Hepatocyte (in vitro differentiated cells): ENCODE results near the gene DIP2C. TPM values are rescaled to one million over a fixed set of nuclear protein-coding genes. Genes with fewer than 3 reads are reported as not detected.

Source experiments
- DNase-seq: peaks from one replicate; pipeline ENCODE4 v3.0.0-alpha.2; 2016; ENCODE audit warnings: low spot score
- H2AFZ ChIP-seq: fragments of 200-600 bp; sonication (generic); 2 replicates; pipeline ENCODE4 v1.6.0; 2016; ENCODE audit warnings: antibody characterized with exemption, mild to moderate bottlenecking
- H3K27ac ChIP-seq: fragments of 200-600 bp; sonication (generic); 2 replicates; pipeline ENCODE4 v1.5.1; 2016; ENCODE audit warnings: mild to moderate bottlenecking
- H3K27me3 ChIP-seq: fragments of 200-600 bp; sonication (generic); 2 replicates; pipeline ENCODE4 v1.6.1; 2016
- H3K36me3 ChIP-seq: fragments of 200-600 bp; sonication (generic); replicated peaks from 2 replicates; pipeline ENCODE4 v1.5.1; 2016; ENCODE audit warnings: low read depth; ENCODE audit not compliant: insufficient read depth
- H3K4me1 ChIP-seq: fragments of 200-600 bp; sonication (generic); 2 replicates; pipeline ENCODE4 v1.5.1; 2016; ENCODE audit warnings: mild to moderate bottlenecking, moderate library complexity; ENCODE audit not compliant: insufficient read depth
- H3K4me2 ChIP-seq: fragments of 200-600 bp; sonication (generic); 2 replicates; pipeline ENCODE4 v1.6.0; 2016
- H3K4me3 ChIP-seq: fragments of 200-600 bp; sonication (generic); 2 replicates; pipeline ENCODE4 v1.5.1; 2016; ENCODE audit warnings: mild to moderate bottlenecking
- H3K79me2 ChIP-seq: fragments of 200-600 bp; sonication (generic); 2 replicates; pipeline ENCODE4 v1.6.0; 2017; ENCODE audit warnings: mild to moderate bottlenecking
- H3K9me2 ChIP-seq: fragments of 200-600 bp; sonication (generic); replicated peaks from 2 replicates; pipeline ENCODE4 v1.6.0; 2017; ENCODE audit warnings: mild to moderate bottlenecking; ENCODE audit not compliant: insufficient read depth
- H3K9me3 ChIP-seq: fragments of 200-600 bp; sonication (generic); 2 replicates; pipeline ENCODE4 v1.5.1; 2016; ENCODE audit warnings: low read depth, mild to moderate bottlenecking
- H4K20me1 ChIP-seq: fragments of 200-600 bp; sonication (generic); 2 replicates; pipeline ENCODE4 v1.6.0; 2016; ENCODE audit warnings: mild to moderate bottlenecking; ENCODE audit not compliant: insufficient read depth, poor library complexity, severe bottlenecking
- EZH2 ChIP-seq: fragments of 200-600 bp; sonication (generic); IDR thresholded peaks from 2 replicates; pipeline ENCODE4 v1.6.1; 2016; ENCODE audit warnings: antibody characterized with exemption, mild to moderate bottlenecking, borderline replicate concordance
- EZH2phosphoT487 ChIP-seq: fragments of 200-600 bp; sonication (generic); IDR thresholded peaks from one replicate; pipeline ENCODE4 v1.6.1; 2018; ENCODE audit warnings: antibody characterized with exemption, mild to moderate bottlenecking, low read depth, moderate library complexity; ENCODE audit not compliant: unreplicated experiment, severe bottlenecking
- WGBS: methylation state at CpG from one replicate; pipeline ENCODE4 v1.1.6; 2016; ENCODE audit warnings: low lambda C conversion rate; ENCODE audit errors: missing lambda C conversion rate; 5-methylcytosine and 5-hydroxymethylcytosine counted together
- polyA plus RNA-seq: library from polyadenylated mRNA; unstranded; fragments of >200 nt; fragmentation: Nextera tagmentation; extraction: Ambion mirVana; gene quantifications from 2 replicates; pipeline ENCODE4 v1.2.1, GENCODE V29; 2016
- total RNA-seq: library from RNA; depleted of rRNA; stranded (reverse); fragments of >200 nt; gene quantifications from 2 replicates; pipeline ENCODE4 v1.2.3, GENCODE V29; 2014
- TF ChIP-seq, protein P1 (sequence below): fragments of 200-600 bp; sonication (generic); IDR thresholded peaks from 2 replicates; pipeline ENCODE4 v1.5.1; 2016; ENCODE audit warnings: antibody characterized with exemption, mild to moderate bottlenecking; ENCODE audit not compliant: poor library complexity

The DIP2C gene
- total and polyA plus RNA-seq, 2 experiments from 2014 or later = 11.1 to 12.8 TPM

DNA sequence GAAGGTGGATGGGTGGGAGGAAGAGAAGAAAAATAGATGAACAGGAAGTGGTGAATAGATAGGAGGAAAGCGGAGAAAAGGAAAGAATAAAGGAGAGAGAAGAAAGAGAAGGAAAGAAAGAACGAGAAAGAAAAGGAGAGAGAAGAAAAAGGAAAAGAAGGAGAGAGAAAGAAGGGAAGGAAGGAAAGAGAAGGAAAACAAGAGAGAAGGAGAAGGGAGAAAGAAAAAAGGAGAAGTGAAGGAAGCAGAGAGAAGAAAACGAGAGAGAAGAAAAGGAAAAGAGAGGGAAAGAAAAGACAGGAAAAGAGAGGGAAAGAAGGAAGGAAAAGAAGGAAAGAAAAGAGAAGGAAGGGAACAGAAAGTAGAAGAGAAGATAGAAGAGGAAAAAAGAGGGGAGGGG is 211.8 kb downstream of the DIP2C start:
- no peaks in the 10 kb centered on the region for H3K9me3 ChIP-seq
- H2AFZ ChIP-seq = no peak overlapping the region
- no peaks in the 10 kb centered on the region for H3K4me1 ChIP-seq
- H4K20me1 ChIP-seq = no peaks in the 10 kb centered on the region
- WGBS = 80% methylated on average over 1 of the region's 3 CpGs
- H3K4me2 ChIP-seq = no peak overlapping the region
- TF ChIP-seq EZH2 (no peak), EZH2phosphoT487 (no peak)
- TF ChIP-seq, protein P1, sequence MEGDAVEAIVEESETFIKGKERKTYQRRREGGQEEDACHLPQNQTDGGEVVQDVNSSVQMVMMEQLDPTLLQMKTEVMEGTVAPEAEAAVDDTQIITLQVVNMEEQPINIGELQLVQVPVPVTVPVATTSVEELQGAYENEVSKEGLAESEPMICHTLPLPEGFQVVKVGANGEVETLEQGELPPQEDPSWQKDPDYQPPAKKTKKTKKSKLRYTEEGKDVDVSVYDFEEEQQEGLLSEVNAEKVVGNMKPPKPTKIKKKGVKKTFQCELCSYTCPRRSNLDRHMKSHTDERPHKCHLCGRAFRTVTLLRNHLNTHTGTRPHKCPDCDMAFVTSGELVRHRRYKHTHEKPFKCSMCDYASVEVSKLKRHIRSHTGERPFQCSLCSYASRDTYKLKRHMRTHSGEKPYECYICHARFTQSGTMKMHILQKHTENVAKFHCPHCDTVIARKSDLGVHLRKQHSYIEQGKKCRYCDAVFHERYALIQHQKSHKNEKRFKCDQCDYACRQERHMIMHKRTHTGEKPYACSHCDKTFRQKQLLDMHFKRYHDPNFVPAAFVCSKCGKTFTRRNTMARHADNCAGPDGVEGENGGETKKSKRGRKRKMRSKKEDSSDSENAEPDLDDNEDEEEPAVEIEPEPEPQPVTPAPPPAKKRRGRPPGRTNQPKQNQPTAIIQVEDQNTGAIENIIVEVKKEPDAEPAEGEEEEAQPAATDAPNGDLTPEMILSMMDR = no peak
- H3K4me3 ChIP-seq = no peak overlapping the region
- no peaks in the 10 kb centered on the region for H3K9me2 ChIP-seq
- H3K79me2 ChIP-seq = peaks cover 4% of the 10 kb centered on the region
- no peak for DNase-seq
- no peaks in the 10 kb centered on the region for H3K36me3 ChIP-seq
- no peaks in the 10 kb centered on the region for H3K27me3 ChIP-seq
- H3K27ac ChIP-seq = no peak overlapping the region

DNA sequence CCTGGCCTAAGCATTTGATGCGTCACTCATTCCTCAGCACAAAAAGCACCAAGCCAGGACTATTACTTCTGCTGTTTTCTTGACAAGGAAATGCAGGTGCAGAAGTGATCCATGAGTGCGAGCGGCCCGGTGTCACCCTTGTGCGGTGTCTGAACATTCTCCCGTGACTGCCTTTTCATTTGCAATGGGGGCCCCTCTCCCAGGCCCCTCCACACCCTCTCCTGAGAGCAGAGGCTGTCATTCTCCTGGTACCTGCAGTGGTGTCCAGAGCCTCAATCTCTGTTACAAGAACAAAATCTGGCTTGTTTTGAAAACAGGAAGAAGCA is 213.1 kb downstream of the DIP2C start:
- no peak overlapping the region for H3K27ac ChIP-seq
- TF ChIP-seq EZH2phosphoT487 (no peak), EZH2 (no peak)
- TF ChIP-seq, protein P1 = no peak
- H3K9me2 ChIP-seq = no peaks in the 10 kb centered on the region
- no peaks in the 10 kb centered on the region for H3K4me1 ChIP-seq
- H4K20me1 ChIP-seq = no peaks in the 10 kb centered on the region
- WGBS = 92% methylated on average over 6 of the region's 6 CpGs
- no peak overlapping the region for H2AFZ ChIP-seq
- no peak for DNase-seq
- H3K36me3 ChIP-seq = no peaks in the 10 kb centered on the region
- no peak overlapping the region for H3K4me3 ChIP-seq
- H3K79me2 ChIP-seq = peaks cover 4% of the 10 kb centered on the region
- no peaks in the 10 kb centered on the region for H3K9me3 ChIP-seq
- no peaks in the 10 kb centered on the region for H3K27me3 ChIP-seq
- H3K4me2 ChIP-seq = no peak overlapping the region

DNA sequence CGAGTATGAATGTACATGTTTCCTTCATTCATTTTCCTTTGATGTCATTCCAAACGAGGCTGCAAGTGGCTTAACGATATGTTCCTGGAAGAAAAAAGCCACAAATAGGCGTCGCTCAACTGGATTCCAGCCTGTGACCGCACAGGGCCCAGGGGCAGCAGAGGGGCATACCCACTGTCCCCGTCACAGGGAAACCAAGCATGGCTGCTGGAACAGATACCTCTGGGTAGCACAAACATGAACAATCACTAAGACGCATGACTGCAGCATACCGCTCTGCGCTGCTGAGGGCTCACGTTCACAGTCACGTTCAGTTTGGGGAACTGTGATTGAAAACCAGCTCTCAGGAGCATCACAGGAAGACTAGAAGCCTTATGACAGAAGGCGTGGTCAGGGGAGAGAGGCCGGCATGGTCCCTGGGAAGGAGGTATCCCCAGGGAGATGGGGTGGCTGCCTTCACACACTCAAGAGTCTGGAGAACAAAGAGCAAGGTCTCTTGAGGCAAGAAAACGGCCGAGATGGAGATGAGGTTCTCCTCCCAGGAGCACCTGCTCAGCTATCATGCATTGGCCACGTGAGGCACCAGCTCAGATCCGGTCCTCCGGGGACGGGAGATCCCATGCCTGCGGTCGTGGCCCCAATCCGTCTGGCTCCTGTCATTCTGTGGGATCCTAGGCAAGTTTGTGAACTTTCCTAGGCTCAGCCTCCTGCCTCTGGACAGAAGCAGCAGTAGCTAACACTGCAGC is 213.6 kb downstream of the DIP2C start:
- H3K4me3 ChIP-seq = no peak overlapping the region
- TF ChIP-seq, protein P1 = no peak
- TF ChIP-seq EZH2phosphoT487 = no peak
- no peak for TF ChIP-seq EZH2
- H3K4me1 ChIP-seq = no peaks in the 10 kb centered on the region
- no peak overlapping the region for H3K4me2 ChIP-seq
- 88% methylated on average over 23 of the region's 23 CpGs for WGBS
- H3K79me2 ChIP-seq = peaks cover 4% of the 10 kb centered on the region
- no peaks in the 10 kb centered on the region for H3K9me3 ChIP-seq
- DNase-seq = no peak
- H3K27me3 ChIP-seq = no peaks in the 10 kb centered on the region
- H3K36me3 ChIP-seq = no peaks in the 10 kb centered on the region
- no peak overlapping the region for H2AFZ ChIP-seq
- no peaks in the 10 kb centered on the region for H4K20me1 ChIP-seq
- H3K27ac ChIP-seq = no peak overlapping the region
- no peaks in the 10 kb centered on the region for H3K9me2 ChIP-seq
